ENCODE data around the gene ADAMTS12. TPM values are rescaled to one million over a fixed set of nuclear protein-coding genes. Genes with fewer than 3 reads are reported as not detected.

Gene ADAMTS12
- total RNA-seq, 1 experiment from 2014 or later: 0.15 TPM

- BruUV-seq (replicated peaks): no TSS peak
- CTCF ChIA-PET: no interaction called here
- DNase-seq (ENCODE audit: low read depth, low spot score) (no peak), ATAC-seq (no peak)
- Histone ChIP-seq H3K27me3 (ENCODE audit: control insufficient read depth, insufficient read depth, low read length) (no peaks in the 10 kb centered on the region), H3K36me3 (ENCODE audit: control insufficient read depth, insufficient read depth, low read length) (no peaks in the 10 kb centered on the region), H3K9me3 (ENCODE audit: control insufficient read depth, insufficient read depth, low read depth, low read length) (no peaks in the 10 kb centered on the region), H3K4me3 (ENCODE audit: low read depth in 2 of 2, low read length in 2 of 2) (no peak overlapping the region), H3K4me1 (ENCODE audit: control insufficient read depth, insufficient read depth, low read length) (no peaks in the 10 kb centered on the region), H3K27ac (ENCODE audit: low read length) (no peak overlapping the region)
- in situ Hi-C loops (cut with HindIII; ENCODE audit: low pct_unique_long_range_greater_than_20kb, low sequenced_read_pairs): no loop called here
- POLR2A ChIA-PET: no interaction called here
- TF ChIP-seq, protein P1, sequence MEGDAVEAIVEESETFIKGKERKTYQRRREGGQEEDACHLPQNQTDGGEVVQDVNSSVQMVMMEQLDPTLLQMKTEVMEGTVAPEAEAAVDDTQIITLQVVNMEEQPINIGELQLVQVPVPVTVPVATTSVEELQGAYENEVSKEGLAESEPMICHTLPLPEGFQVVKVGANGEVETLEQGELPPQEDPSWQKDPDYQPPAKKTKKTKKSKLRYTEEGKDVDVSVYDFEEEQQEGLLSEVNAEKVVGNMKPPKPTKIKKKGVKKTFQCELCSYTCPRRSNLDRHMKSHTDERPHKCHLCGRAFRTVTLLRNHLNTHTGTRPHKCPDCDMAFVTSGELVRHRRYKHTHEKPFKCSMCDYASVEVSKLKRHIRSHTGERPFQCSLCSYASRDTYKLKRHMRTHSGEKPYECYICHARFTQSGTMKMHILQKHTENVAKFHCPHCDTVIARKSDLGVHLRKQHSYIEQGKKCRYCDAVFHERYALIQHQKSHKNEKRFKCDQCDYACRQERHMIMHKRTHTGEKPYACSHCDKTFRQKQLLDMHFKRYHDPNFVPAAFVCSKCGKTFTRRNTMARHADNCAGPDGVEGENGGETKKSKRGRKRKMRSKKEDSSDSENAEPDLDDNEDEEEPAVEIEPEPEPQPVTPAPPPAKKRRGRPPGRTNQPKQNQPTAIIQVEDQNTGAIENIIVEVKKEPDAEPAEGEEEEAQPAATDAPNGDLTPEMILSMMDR (IDR thresholded peaks at IDR 0.05): no peak
- TF ChIP-seq SIN3A (IDR thresholded peaks at IDR 0.05; ENCODE audit: borderline replicate concordance, insufficient read depth, low read depth, low read length) (no peak), TCF7L2 (IDR thresholded peaks at IDR 0.05; ENCODE audit: low read depth, low read length) (no peak), POLR2AphosphoS5 (IDR thresholded peaks at IDR 0.05; ENCODE audit: low read depth, low read length) (no peak)
- TF ChIP-seq, protein P2, sequence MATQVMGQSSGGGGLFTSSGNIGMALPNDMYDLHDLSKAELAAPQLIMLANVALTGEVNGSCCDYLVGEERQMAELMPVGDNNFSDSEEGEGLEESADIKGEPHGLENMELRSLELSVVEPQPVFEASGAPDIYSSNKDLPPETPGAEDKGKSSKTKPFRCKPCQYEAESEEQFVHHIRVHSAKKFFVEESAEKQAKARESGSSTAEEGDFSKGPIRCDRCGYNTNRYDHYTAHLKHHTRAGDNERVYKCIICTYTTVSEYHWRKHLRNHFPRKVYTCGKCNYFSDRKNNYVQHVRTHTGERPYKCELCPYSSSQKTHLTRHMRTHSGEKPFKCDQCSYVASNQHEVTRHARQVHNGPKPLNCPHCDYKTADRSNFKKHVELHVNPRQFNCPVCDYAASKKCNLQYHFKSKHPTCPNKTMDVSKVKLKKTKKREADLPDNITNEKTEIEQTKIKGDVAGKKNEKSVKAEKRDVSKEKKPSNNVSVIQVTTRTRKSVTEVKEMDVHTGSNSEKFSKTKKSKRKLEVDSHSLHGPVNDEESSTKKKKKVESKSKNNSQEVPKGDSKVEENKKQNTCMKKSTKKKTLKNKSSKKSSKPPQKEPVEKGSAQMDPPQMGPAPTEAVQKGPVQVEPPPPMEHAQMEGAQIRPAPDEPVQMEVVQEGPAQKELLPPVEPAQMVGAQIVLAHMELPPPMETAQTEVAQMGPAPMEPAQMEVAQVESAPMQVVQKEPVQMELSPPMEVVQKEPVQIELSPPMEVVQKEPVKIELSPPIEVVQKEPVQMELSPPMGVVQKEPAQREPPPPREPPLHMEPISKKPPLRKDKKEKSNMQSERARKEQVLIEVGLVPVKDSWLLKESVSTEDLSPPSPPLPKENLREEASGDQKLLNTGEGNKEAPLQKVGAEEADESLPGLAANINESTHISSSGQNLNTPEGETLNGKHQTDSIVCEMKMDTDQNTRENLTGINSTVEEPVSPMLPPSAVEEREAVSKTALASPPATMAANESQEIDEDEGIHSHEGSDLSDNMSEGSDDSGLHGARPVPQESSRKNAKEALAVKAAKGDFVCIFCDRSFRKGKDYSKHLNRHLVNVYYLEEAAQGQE (IDR thresholded peaks at IDR 0.05; ENCODE audit: insufficient read depth in 1 of 2, low read depth in 2 of 2, low read length in 1 of 2): no peak
- intact Hi-C loops (cut with micrococcal nuclease; ENCODE audit: unreplicated experiment): no loop called here
Observed at GRCh38 chr5:33745101-33745770, 146.6 kb downstream of the ADAMTS12 start.

GRCh38 chr5:33743099-33743498, 148.7 kb downstream of the ADAMTS12 start:
- intact Hi-C loops (cut with micrococcal nuclease; ENCODE audit: unreplicated experiment) (no loop called here), in situ Hi-C loops (cut with HindIII; ENCODE audit: low pct_unique_long_range_greater_than_20kb, low sequenced_read_pairs) (no loop called here)
- BruUV-seq (replicated peaks): no TSS peak
- Histone ChIP-seq H3K27me3 (ENCODE audit: control insufficient read depth, insufficient read depth, low read length) (no peaks in the 10 kb centered on the region), H3K27ac (ENCODE audit: low read length) (no peak overlapping the region), H3K36me3 (ENCODE audit: control insufficient read depth, insufficient read depth, low read length) (no peaks in the 10 kb centered on the region), H3K4me3 (ENCODE audit: low read depth in 2 of 2, low read length in 2 of 2) (no peak overlapping the region), H3K4me1 (ENCODE audit: control insufficient read depth, insufficient read depth, low read length) (no peaks in the 10 kb centered on the region), H3K9me3 (ENCODE audit: control insufficient read depth, insufficient read depth, low read depth, low read length) (no peaks in the 10 kb centered on the region)
- DNase-seq (ENCODE audit: low read depth, low spot score) (no peak), ATAC-seq (no peak)
- TF ChIP-seq, protein P2 (IDR thresholded peaks at IDR 0.05; ENCODE audit: insufficient read depth in 1 of 2, low read depth in 2 of 2, low read length in 1 of 2): no peak
- TF ChIP-seq POLR2AphosphoS5 (IDR thresholded peaks at IDR 0.05; ENCODE audit: low read depth, low read length) (no peak), TCF7L2 (IDR thresholded peaks at IDR 0.05; ENCODE audit: low read depth, low read length) (no peak), SIN3A (IDR thresholded peaks at IDR 0.05; ENCODE audit: borderline replicate concordance, insufficient read depth, low read depth, low read length) (no peak)
- TF ChIP-seq, protein P1 (IDR thresholded peaks at IDR 0.05): no peak
- ChIA-PET CTCF (no interaction called here), POLR2A (no interaction called here)
